ENCODE measurements around the gene LRBA.

Gene LRBA

GRCh38 chr4:150230561-150230960 is 784.5 kb downstream of the LRBA start:
- DNase-seq = no peak

DNA sequence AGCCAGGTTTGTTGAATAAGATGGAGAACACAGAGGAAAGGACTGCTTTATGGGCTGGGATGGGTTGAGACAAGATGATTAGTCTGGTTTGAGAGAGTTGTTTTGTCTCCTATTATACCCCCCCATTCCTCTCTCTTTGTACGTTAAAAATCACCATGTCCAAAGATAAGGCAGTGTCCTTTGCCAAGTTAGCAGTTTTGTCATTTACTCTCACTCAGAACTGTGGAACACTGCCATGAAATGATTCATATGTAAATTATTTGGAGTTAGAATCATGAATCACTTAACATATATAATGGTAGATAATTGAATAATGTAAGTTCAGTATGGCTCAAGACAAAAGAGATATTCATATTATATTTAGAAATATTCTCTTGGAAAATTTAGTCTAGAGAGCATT is 785.6 kb downstream of the LRBA start:
- no peak for DNase-seq

GRCh38 chr4:150224896-150225591 is 790.0 kb downstream of the LRBA start:
- DNase-seq = no peak

DNA sequence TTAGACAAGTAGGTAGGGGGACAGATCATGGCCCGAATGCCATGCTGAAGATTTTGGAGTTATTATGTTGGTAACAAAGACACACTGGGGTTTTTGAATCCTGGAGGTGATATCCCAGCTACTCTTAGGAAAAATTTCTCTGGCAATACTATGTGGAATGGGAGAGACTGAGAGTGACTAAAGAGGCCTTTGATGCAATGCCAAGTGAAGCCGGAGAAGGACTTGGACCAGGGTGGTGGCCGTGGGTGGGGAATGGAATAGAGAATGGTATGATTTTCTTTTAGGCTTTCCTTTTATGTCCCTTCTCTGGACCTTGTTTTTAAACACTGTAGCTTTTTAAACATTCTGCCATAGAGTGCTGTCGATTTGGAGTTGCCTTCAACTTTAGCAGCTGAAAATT is 795.2 kb downstream of the LRBA start:
- no peak for DNase-seq

DNA sequence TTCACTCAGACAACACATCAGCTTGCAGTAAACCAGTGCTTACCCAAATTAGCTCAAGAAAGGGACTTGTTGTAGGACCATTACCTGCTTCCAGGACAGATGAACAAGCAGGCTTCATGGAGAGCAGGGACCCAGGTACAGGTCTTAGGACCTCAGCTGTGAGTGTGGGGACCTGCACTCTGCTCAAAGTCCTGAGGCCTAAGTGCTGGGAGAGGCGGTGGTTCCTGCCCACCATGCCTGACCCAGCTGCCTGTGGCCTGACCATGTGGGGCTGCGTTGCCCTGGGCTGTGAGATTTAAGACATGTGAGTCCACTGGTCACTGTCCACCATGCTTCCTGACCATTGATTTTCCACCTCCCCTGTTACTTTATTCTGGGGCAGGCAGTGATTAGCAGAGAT is 796.6 kb downstream of the LRBA start:
- DNase-seq = no peak

GRCh38 chr4:150217808-150218207 is 797.3 kb downstream of the LRBA start:
- no peak for DNase-seq

DNA sequence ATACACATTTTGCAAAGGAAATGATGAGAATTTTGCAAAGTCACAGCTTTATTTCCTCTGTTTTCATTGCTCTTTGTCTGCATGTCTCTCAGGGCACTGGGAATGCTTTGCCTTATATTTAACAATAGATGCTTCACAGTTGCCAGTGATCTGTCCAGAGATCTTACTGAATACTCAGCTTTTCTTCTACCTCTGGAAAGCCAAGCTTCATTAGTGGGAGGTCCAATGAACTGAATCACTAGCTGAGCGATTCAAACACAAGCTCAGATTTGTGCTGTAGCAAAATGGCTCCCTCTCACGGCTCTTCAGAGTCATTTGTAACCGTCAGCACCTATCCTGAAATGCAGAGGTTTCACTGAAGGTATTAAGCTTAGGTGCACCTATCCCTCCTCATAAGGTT is 797.9 kb downstream of the LRBA start:
- DNase-seq = no peak

DNA sequence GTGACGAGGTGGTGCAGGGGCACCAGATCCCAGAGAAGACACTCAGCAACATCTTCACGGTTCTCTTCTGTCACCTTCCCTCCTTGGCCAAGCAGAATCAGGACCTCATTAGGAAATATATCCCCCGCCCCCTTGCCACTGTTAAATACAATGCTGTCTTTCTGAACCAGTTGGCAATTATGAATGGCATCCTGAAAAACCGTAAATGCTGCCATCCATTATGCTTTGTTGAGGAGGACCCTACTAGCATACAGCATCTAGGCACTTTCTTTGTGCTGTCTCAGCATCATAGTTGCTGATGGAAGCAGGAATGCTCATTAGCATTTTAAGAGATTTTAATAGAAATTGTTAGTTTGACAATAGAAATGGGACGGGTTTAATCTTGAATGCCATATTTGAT is 798.4 kb downstream of the LRBA start:
- DNase-seq = no peak

GRCh38 chr4:150215601-150216000 is 799.5 kb downstream of the LRBA start:
- no peak for DNase-seq
